Activated gamma-delta T cell (primary cell): ENCODE results near the gene RAD51B.

Experiments used
- DNase-seq: peaks from one replicate; lab custom pipeline; 2025; lab: John Stamatoyannopoulos, UW

Gene RAD51B

DNA sequence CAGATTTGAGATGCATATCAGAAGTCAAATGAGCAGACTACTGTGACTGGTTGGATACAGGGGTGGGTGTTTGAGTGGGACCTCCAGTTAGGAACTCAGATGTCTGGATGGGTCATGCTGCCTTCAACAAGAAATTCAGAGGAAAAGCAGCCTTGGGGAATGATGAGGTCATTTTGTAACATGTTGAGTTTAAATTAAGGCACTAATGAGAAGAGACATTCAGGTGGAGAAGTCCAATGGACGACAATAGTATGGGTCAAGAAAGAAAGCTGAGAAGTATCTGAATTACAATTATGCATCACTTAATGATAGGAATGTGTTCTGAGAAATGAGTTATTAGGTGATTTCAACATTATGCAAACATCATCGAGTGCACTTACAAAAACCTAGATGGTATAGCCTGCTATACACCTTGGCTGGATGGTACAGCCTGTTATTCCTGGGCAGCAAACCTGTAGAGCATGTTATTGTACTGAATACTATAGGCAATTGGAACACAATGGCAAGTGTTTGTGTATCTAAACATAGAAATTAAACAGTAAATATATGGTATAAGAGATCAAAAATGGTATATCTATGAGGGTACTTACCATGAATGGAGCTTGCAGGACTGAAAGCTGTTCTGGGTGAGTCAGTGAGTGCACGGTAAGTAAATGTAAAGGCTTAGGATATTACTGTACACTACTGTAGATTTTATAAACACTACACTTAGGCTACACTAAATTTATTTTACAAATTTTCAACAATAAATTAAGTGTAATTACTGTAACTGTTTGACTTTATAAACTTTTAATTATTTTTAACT is 414.7 kb downstream of the RAD51B start:
- no peak for DNase-seq

DNA sequence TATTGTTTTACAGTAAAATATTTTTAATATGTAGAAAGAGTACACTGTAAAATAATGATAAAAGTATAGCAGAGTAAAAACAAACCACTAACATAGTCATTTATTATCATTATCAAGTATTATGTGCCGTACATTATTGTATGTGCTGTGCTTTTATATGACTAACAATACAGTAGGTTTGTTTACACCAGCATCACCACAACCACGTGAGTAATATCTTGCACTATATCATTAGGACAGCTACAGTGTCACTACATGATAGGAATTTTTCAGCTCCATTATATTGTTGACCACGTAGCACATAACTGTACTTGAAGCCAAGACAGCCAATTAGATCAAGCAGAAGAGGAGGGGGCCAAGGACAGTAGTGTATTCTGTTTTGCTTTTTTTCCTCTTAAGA is 415.4 kb downstream of the RAD51B start:
- no peak for DNase-seq

DNA sequence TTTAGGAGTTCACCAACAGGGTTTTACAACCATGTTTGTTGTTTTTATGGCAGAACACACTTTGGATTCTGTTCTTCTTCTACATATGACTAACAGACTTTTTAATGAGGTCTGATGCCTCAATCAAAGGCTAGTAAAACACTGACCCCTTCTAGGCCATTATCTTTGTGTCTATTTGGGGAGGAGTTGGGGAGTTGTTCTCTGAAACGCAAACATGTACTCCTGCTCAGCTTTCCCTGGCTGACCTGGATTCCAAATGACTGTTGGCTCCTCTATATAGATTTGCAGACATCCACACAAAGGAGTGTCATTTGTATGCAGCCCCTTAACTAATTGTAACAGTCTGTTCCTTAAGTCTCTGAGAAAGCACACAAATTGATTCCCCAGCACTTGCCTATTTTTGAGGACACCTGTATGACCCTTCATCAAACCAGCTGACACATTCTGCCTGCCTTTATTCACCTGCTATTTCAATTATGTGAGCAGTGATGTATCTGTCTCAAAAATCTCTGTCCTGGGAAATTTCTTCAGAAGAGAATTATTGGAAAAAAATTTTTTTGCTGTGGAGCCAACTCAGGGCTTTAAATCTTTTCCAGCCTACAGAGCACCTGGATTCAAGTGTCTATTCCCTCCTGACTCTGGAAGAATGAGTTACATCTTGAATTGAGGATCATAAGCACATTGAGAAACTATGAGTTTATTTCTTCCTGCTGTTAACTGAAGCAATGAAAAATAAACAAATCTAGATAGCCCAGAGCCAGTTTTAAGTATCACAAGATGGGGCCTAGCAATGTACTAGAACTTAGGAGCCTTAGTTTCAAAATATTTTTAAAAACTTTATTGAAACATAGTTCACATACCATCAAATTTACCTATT is 417.2 kb downstream of the RAD51B start:
- no peak for DNase-seq

GRCh38 chr14:68238551-68238950 is 419.0 kb downstream of the RAD51B start:
- DNase-seq, result no peak

- no peak for DNase-seq
Observed at GRCh38 chr14:68238976-68239375, 419.4 kb downstream of the RAD51B start.

GRCh38 chr14:68239988-68240771 is 420.6 kb downstream of the RAD51B start:
- no peak for DNase-seq

DNA sequence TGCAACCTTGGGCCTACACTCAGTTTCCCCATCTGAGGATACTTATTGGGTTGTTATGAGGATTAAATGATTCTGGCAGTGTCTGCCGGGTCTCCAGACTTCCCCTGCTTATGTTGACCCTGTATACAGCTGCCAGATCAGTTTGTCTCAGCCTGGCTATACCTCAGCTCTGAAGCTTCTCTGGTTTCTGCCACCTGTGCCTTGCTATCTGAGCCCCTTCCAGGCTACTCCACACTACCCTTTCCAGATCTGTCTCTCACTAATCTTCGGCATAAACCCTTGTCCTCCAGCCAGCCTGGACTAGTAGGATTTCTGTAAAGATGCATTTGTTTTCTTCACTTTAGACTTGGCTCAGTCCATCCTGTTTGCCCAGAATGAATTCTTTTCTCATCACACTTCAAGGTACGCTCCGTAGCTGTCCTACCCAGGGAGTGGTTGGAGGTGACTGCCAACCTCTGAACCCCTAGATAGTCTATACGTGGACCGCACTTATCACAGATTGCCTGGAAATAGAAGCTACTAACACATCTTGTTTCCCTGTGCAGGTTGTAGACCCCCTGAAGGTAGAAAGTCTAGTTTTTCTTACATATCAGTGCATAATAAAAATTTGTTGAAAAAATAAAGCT is 422.4 kb downstream of the RAD51B start:
- DNase-seq, result no peak

DNA sequence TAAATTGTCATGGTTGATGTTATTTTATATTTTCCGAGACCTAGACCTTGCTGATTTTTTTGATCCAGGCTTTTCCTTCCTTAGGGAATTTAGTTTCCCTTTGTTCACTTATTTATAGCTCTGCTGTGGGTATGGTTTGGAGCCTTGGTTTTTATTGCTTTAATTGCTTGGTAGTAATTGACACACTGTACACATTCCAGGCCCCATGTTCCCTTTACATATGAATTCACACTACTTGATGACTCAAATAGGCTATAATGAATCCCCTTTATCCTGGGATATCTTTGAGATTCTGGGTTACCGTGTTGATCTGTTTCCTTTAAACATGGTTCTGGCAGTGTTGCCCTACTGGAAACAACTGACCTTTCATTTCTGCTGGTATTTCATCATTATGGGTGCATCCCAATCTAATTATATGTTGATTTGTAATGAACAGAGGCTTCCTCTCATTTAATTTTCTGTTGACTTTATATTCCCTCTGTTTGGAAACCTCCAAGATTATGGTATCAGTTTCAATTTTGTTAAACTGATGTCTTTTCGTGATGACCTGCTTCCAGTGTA is 424.0 kb downstream of the RAD51B start:
- DNase-seq, result no peak

DNA sequence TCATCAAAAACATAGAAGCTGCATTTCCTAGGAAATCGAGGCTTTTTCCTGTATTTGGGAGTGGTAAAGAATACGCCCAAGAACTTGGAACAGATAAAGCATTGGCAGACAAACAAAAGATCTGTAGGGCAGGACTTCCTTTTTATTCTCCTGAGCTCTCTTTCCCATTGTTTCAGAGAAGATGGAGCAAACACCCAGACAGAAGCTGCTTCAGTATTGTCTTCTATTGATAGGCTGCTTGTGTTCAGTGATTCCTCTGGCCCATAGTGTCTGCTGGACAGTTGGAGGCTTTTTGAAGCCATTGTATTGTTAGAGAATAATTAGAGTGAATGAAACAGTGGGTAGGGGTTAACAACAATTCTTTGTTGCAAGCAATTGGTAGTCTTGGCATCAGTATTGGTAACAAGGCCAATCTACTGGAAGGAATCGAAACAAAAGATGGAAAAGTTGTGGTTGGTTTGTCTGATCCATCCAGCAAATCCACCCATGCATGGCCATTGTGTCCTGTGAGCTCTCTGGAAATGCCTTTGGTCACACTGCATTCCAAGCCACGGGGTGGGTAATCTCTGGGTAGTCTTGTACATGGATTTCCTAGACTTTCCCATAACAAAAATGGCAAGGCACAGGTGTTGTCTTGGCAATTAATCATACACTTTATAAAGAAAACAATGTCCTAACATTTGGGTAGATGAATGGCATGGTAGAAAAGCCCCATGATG is 424.8 kb downstream of the RAD51B start:
- no peak for DNase-seq

- no peak for DNase-seq
Observed at GRCh38 chr14:68245146-68246073, 425.8 kb downstream of the RAD51B start.

DNA sequence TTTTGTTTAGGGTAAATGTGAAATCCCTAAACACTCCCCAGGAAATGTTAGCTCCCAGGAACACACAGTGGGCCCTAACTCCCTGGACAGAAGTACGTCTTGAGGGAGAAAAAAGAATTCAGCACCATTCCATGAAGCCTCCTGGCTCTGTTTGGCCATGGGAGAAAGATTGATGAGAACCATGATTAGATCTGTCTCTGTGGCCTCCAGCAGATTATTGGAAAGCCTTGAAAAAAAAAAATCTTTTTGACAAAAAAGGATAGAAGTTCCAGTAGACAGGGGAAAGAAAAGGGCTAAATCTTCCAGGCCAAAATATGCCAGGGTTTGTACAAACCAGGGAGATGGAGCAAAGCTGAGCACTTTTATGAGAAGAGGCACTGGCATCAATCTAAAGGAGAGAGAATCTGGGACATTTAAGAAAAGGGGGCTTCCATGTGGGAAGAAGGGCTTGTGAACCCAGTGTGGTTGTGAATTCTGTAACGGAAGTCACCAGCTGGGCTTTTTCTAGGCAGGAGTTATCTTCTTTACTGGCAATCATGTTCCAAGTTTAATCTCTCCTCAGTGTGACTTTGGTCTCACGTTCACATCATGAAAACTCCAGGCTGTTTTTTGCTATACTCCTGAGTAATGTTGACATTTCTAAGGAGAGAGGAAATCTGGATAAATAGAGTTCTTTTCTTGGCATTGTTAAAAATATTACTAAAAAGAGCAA is 426.7 kb downstream of the RAD51B start:
- no peak for DNase-seq

- DNase-seq, result no peak
Observed at GRCh38 chr14:68246786-68247105, 427.2 kb downstream of the RAD51B start.

DNA sequence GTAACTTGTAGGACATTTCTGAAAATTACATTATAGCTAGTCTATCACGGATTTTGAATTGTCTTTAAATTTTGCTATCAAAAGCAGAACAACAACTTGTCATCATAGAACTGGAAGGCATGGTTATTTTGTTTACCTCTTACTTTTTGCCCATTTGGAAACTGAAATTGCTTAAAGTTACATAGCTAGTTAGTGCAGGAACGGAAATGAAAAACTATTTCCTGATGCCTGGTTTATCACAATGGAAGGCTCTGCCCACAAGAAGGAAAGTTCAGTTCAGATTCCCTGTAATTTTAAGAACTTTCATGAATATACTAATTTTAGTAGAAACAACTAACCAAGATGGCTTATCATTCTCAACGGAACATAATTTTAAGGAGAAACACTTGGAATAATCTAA is 427.7 kb downstream of the RAD51B start:
- DNase-seq, result no peak

GRCh38 chr14:68247676-68248268 is 428.2 kb downstream of the RAD51B start:
- no peak for DNase-seq

DNA sequence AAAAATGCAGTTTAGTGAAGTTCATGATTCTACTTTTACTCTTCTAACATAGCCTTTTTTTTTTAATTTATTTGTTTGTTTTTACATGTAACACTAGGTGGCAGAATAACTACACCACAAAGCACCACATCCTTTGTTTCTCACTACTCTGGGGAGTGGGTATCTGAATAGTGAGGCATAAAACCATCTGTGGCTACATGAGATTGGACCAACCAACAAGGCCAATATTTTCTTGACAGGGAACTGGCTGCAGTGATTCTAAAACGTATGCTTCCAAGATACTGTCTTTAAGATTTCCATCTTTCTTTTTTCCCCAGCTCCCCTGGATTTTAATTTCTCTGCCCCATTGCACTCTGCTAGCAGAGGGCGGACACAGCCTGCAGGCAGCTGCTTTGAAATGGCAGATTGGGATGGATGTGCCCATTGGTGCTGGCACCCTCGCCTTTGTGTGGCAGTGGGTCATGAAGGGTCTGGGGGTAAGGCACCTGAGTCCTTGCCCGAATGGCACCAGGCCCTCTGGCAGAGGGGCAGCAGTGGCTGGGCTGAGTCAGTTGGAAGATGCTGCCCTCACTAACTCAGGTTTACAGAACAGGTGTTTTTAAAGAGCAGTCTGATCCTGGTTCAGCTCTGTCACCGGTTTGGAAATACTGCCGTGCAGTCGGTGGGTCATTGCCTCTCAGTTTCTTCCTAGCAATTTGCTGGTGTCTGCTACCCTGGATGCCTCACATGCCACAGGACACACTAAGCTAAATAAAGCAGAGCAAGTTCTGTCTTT is 429.1 kb downstream of the RAD51B start:
- DNase-seq, result no peak

DNA sequence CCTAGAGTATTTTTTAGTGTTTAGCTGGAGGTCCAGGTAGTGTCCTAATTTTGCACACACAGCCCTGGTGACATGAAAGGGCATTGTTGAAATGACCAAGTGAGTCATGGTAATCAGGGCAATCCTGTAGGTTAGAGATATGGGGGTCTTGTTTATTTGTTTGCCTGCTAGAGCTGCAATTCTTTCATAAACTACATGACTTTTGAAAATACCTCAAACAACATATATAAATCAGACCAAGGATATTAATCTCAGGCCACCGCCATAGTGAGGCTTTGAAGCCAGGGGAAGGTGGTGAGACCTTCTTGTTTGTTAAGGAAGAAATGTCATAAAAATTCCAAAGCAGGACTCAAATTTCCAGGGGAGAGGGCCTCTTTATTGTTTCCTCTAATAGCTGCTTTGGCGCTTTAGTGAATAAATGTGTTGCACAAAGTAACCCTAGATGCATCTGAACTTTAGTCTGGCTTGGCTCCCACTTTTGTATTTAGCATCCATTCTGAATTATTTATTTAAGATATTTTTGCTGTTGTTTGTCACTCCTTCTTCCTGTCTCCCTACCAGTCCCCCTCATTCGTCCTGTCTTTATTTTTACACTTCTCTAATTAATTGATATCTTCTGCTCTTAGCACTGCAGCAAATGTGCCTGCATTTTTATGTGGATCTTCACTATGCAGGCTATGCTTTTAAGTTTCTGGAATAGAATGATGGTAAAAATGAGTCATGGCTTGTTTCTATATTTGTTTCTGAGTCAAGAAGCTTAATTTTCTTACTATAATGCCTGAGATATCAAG is 430.3 kb downstream of the RAD51B start:
- DNase-seq, result no peak
